NCI-H128 (cell line): Measurements from ENCODE around the gene MYOZ1.
"Not testable (repeated sequence)": the region's sequence is repeated elsewhere in the genome, so short reads cannot be mapped to it uniquely, and the experiment has no call there.

ENCODE experiments used
- DNase-seq: peaks from one replicate; lab custom pipeline; 2025; ENCODE audit not compliant: unreplicated experiment; lab: John Stamatoyannopoulos, UW

The MYOZ1 gene

DNA sequence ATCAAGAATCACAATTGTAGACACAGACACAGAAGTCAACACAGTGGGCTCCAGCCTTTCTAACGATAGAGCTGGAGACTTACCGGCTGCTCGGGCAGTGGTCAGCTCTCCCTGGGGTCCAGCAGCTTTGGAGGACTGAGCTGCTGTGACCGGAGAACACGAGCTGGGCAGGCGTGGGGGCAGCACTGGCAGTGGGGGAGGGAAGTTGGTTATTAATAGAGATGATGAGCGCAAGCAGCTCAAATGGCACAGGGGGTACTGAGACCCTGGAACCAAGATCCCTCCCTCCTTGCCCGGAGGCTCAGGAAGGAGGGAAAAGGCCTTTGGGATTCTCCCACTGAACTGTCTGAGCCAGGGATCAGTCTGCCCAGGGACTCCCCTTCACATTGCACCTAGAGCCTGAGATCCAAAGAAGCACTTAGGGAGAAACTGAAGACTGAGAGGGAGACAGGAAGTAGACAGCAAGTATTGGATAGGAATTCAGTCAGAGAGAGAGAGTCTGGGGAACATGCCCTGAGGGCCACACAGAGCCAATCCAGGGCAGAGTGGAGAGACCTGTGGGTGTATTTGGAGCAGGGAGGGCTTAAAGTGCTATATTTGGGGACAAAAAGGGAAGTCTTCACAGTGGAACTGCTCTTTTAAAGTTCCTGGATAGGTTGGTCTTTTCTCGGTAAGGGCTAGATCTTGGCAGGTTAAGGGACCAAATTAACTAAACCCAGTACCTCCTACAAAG lies at the start of gene MYOZ1:
Gene MYOZ1, minus strand, starts transcription at position 147 of the 733 bp plus-strand sequence. CDS start 1,457 bp downstream, outside the sequence.
- DNase-seq: no peak

DNA sequence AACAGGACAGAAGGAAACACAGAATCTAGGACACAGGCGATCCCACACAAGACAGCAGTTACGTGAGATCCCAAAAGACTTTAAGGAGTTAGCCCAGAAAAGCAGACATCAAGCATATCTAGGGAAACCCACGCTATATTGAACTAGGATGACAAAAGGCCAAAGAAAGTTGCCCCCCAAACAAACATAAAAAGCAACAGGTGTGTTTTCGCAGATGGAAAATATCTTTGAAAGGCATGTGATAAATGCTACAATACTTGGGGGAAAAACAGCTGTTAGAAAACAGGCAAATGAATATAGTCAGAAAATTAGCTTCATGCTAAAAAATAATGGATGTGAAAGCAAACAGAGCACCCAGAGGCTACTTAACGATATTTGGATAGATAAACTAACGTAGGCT lies 49.5 kb upstream of the MYOZ1 start:
- not testable (repeated sequence) for DNase-seq

DNA sequence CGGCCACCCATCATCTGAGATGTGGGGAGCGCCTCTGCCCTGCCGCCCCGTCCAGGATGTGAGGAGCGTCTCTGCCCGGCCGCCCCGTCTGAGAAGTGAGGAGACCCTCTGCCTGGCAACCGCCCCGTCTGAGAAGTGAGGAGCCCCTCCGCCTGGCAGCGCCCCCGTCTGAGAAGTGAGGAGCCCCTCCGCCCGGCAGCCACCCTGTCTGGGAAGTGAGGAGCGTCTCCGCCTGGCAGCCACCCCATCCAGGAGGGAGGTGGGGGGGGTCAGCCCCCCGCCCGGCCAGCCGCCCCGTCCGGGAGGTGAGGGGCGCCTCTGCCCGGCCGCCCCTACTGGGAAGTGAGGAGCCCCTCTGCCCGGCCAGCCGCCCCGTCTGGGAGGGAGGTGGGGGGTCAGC lies 48.3 kb upstream of the MYOZ1 start:
- not testable (repeated sequence) for DNase-seq

DNA sequence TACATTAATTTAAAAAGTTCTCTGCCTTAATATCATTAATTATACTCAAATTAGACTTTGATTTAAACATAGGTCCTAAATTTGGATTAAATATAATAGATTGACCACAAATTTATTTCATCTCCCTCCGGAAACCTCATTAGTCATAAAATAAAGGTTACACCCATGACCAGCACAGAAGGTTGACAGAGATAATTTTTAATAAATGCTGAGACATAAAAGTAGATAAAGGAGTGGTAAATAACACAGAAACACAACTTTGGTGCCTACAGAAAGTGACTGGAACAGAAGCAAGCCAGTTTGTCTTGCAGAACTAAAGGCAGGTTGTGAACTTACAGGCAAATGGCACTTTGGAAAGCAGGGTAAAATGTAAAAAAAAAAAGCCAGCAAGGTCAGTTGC lies 46.4 kb upstream of the MYOZ1 start:
- DNase-seq: not testable (repeated sequence)

- DNase-seq: not testable (repeated sequence)
Measured at GRCh38 chr10:73674546-73674945, 33.3 kb upstream of the MYOZ1 start.

- not testable (repeated sequence) for DNase-seq
Measured at GRCh38 chr10:73668378-73668777, 27.1 kb upstream of the MYOZ1 start.

- DNase-seq: not testable (repeated sequence)
Measured at GRCh38 chr10:73666153-73666809, 25.0 kb upstream of the MYOZ1 start.

GRCh38 chr10:73665581-73665980 lies 24.3 kb upstream of the MYOZ1 start:
- DNase-seq: not testable (repeated sequence)

DNA sequence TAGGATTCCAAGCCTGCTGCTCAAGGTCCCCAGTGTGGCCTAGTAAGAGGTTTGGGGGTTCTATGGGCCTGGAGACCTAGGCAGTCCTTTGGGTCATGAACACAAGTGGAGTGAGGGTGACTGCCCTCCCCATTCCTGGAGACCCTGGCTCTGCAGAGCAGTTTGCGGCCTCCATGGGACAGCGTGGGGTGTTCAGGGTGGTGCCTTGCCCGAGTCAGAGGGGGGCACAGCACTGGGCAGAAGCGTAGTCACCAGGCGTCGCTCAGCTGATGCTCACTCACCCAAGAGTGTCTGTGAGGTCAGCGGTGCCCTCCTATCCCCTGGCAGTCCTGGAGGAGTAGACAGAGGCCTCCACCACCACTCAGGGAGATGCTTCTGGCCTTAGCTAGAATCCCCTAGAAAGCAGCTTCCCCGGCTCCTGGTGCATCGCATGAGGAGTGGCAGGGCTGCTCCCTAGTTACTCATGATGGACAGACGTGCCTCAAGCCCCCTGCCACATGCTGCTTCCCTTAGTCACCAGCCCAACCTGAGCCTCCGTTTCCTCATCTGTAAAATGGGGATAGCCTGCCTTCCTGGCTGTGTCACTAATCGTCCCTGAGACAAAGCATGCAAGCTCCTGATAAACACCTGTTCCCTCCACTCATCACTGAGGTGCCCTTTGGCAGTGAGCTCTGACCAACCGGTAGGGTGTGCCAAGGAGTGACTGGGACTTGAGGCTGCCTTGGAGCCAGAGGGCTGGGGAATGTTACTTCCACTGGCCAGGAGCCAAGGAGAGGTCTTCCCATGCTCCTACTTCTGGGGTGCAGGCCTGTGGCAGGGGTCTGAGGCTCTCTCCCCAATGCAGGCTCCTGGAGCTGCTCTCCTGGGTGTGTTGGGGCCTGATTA lies 23.1 kb upstream of the MYOZ1 start:
- not testable (repeated sequence) for DNase-seq

GRCh38 chr10:73663621-73664020 lies 22.3 kb upstream of the MYOZ1 start:
- DNase-seq: not testable (repeated sequence)

GRCh38 chr10:73662705-73663104 lies 21.4 kb upstream of the MYOZ1 start:
- DNase-seq: not testable (repeated sequence)

GRCh38 chr10:73655990-73656298 lies 14.7 kb upstream of the MYOZ1 start, which contains the start of gene SYNPO2L:
TSS of gene SYNPO2L (minus strand) at chr10:73656029. CDS start at chr10:73655922, 107 bp downstream.
- DNase-seq: no peak

- DNase-seq: no peak
Measured at GRCh38 chr10:73655257-73655989, 14.1 kb upstream of the MYOZ1 start.

DNA sequence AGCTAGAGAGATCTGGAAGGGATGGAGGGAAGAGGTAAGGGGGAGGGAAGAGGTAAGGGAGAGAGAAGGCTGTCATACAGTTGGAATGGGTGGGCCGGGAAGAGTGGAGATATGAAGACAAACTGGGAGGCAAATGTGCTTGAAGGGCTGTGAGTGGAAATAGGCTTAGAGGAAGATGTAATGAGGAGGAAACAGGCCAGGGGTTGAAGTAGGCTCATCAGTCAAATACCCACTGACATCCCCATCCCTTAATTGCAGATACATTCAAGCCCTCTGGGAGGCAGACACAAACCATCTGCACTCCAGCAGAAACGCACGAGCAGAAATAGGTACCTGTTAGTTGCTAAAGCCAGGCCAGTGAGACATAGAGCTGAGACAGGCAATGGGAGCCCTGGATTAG lies 12.4 kb upstream of the MYOZ1 start:
- no peak for DNase-seq

- DNase-seq: no peak
Measured at GRCh38 chr10:73653195-73653594, 11.9 kb upstream of the MYOZ1 start.

GRCh38 chr10:73650537-73651331 lies 9.5 kb upstream of the MYOZ1 start:
- no peak for DNase-seq

GRCh38 chr10:73649876-73650536 lies 8.7 kb upstream of the MYOZ1 start:
- DNase-seq: no peak

GRCh38 chr10:73648975-73649829 lies 7.9 kb upstream of the MYOZ1 start:
- no peak for DNase-seq
